ENCODE results near the gene IL34. TPM values are rescaled to one million over a fixed set of nuclear protein-coding genes. Genes with fewer than 3 reads are reported as not detected.

IL34 gene
- total RNA-seq, 2 experiments from 2014 or later = not detected

- H3K4me3 ChIP-seq (ENCODE audit: low read depth, low read length, poor library complexity, severe bottlenecking) = no peak overlapping the region
- no peak for DNase-seq (ENCODE audit: low spot score)
- no peaks in the 10 kb centered on the region for H4K20me1 ChIP-seq (ENCODE audit: insufficient read depth, low read length)
- no peaks in the 10 kb centered on the region for H3K9me2 ChIP-seq (ENCODE audit: insufficient read depth, low read length)
- H3K27ac ChIP-seq (ENCODE audit: low read depth, low read length, poor library complexity, severe bottlenecking) = no peak overlapping the region
- H3K9me3 ChIP-seq (ENCODE audit: low read length) = no peaks in the 10 kb centered on the region
- H3K4me2 ChIP-seq (ENCODE audit: low read length) = no peak overlapping the region
- H3K36me3 ChIP-seq (ENCODE audit: insufficient read depth, low read length) = no peaks in the 10 kb centered on the region
- no TSS peak for BruUV-seq (replicated peaks)
- TF ChIP-seq EZH2phosphoT487 (IDR thresholded peaks at IDR 0.05; ENCODE audit: borderline replicate concordance, low read depth, low read length) (no peak), CTCF (conservative IDR thresholded peaks at IDR 0.05; ENCODE audit: low read length) (no peak)
- H2AFZ ChIP-seq (ENCODE audit: low read length) = no peak overlapping the region
- POLR2A ChIA-PET = no interaction called here
- no peaks in the 10 kb centered on the region for H3K4me1 ChIP-seq (ENCODE audit: insufficient read depth, low read length, poor library complexity, severe bottlenecking)
- H3K79me2 ChIP-seq (ENCODE audit: insufficient read depth, low read depth, low read length) = no peaks in the 10 kb centered on the region
- intact Hi-C loops (cut with micrococcal nuclease; ENCODE audit: unreplicated experiment) = loop anchor here (5.0 kb wide), 1 partner anchor 91 kb away; no protein-coding TSS in a partner anchor
- CTCF ChIA-PET (ENCODE audit: unreplicated experiment) = no interaction called here
Observed at GRCh38 chr16:70681382-70682238, 35.3 kb downstream of the IL34 start.

GRCh38 chr16:70682239-70683145 lies 36.1 kb downstream of the IL34 start:
- Histone ChIP-seq H3K4me3 (ENCODE audit: low read depth, low read length, poor library complexity, severe bottlenecking) (no peak overlapping the region), H3K9me3 (ENCODE audit: low read length) (no peaks in the 10 kb centered on the region), H3K9me2 (ENCODE audit: insufficient read depth, low read length) (no peaks in the 10 kb centered on the region), H3K79me2 (ENCODE audit: insufficient read depth, low read depth, low read length) (no peaks in the 10 kb centered on the region), H3K4me1 (ENCODE audit: insufficient read depth, low read length, poor library complexity, severe bottlenecking) (no peaks in the 10 kb centered on the region), H3K4me2 (ENCODE audit: low read length) (no peak overlapping the region), H3K27ac (ENCODE audit: low read depth, low read length, poor library complexity, severe bottlenecking) (no peak overlapping the region), H3K36me3 (ENCODE audit: insufficient read depth, low read length) (no peaks in the 10 kb centered on the region), H4K20me1 (ENCODE audit: insufficient read depth, low read length) (no peaks in the 10 kb centered on the region), H2AFZ (ENCODE audit: low read length) (no peak overlapping the region)
- intact Hi-C loops (cut with micrococcal nuclease; ENCODE audit: unreplicated experiment) = loop anchor here (5.0 kb wide), 1 partner anchor 90 kb away; no protein-coding TSS in a partner anchor
- ChIA-PET CTCF (ENCODE audit: unreplicated experiment) (no interaction called here), POLR2A (interaction anchor here (0.6 kb wide), 1 partner anchor 113 kb away, joined by 4 read pairs; no protein-coding TSS in a partner anchor)
- no TSS peak for BruUV-seq (replicated peaks)
- TF ChIP-seq CTCF (conservative IDR thresholded peaks at IDR 0.05; ENCODE audit: low read length) (no peak), EZH2phosphoT487 (IDR thresholded peaks at IDR 0.05; ENCODE audit: borderline replicate concordance, low read depth, low read length) (no peak)
- DNase-seq (ENCODE audit: low spot score) = no peak

Measured in OCI-LY7 (cell line).